ENCODE results near the gene SPATA17. TPM values are rescaled to one million over a fixed set of nuclear protein-coding genes. Genes with fewer than 3 reads are reported as not detected.

The SPATA17 gene
- polyA plus RNA-seq, 1 donor from 2014 or later: 3.1 TPM

DNA sequence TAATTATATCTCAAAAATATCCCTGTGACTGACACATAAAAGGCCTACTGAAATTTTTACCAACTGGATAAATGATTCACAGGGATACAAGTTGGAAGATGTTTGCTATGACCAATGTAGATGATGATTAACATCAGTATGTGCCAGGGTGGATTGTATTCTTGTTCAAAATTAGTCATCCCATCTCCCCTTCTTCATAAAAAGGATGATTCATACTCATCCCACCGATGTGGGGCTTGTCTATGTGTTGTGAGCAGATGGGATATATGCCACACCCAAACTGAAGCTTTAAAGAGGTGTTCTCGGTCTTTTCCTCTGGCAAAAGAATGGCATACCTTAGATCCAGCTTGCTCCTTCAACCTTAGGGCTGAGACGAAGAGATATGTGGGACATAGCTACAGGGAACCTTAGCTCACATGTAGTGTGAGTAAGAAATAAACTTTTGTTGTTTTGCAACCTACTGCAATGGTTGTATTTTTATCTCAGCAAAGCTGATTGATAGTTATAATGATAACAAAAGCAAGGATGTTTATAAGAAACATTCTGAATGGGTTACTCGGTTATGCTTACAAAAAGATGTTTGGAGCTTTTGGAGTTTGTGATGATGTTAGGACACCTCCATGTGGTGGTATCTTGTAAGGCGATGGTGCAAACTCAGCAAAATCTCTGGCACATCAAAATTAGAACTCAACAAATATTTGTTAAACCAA is 29.4 kb downstream of the SPATA17 start:
- no peaks in the 10 kb centered on the region for H3K36me3 ChIP-seq (ENCODE audit: insufficient read depth, low read length)

DNA sequence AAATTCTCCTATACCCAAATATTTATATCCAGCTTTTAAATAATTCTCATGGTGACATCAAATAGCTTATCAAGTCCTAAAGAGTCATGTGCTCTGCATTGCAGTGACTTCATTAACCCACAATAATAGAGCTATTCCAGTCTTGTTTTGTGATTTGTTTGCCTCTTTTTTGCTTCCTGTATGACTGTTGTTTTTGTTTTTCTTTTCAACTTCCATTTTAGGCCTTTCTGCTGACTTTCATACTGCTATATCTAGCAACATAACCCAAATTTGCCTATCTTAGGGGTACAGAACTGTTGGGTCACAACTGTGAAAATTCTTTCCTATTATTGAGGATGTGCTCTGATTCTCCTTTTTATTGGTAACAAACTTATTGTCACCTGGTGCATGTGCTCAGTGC is 30.3 kb downstream of the SPATA17 start:
- H3F3A ChIP-seq (ENCODE audit: insufficient read depth, low read length, poor library complexity, severe bottlenecking): no peaks in the 10 kb centered on the region

More for the DNA sequence above, 29.4 kb downstream of the SPATA17 start:
- Histone ChIP-seq H3K9me3 (ENCODE audit: low read length) (no peaks in the 10 kb centered on the region), H3K9ac (ENCODE audit: low read length) (no peak overlapping the region), H3K4me2 (ENCODE audit: low read length) (no peak overlapping the region), H3K27me3 (ENCODE audit: insufficient read depth, low read depth, low read length) (no peaks in the 10 kb centered on the region), H3K27ac (ENCODE audit: low read length) (no peak overlapping the region), H2AFZ (ENCODE audit: low read depth, low read length) (no peak overlapping the region), H4K20me1 (ENCODE audit: insufficient read depth) (no peaks in the 10 kb centered on the region), H3K79me2 (replicated peaks; ENCODE audit: insufficient read depth, low read length) (no peaks in the 10 kb centered on the region), H3K4me3 (ENCODE audit: low read length) (no peak overlapping the region), H3K9me2 (ENCODE audit: insufficient read depth, low read length) (no peaks in the 10 kb centered on the region), H3F3A (ENCODE audit: insufficient read depth, low read length, poor library complexity, severe bottlenecking) (no peaks in the 10 kb centered on the region)
- TF ChIP-seq POLR2AphosphoS5 (IDR thresholded peaks at IDR 0.05): no peak
- peak; percentile 44 for TF ChIP-seq SMC3 (conservative IDR thresholded peaks at IDR 0.05; ENCODE audit: poor library complexity)
- TF ChIP-seq RAD21 (conservative IDR thresholded peaks at IDR 0.05): peak; percentile 52
- TF ChIP-seq, protein P1, sequence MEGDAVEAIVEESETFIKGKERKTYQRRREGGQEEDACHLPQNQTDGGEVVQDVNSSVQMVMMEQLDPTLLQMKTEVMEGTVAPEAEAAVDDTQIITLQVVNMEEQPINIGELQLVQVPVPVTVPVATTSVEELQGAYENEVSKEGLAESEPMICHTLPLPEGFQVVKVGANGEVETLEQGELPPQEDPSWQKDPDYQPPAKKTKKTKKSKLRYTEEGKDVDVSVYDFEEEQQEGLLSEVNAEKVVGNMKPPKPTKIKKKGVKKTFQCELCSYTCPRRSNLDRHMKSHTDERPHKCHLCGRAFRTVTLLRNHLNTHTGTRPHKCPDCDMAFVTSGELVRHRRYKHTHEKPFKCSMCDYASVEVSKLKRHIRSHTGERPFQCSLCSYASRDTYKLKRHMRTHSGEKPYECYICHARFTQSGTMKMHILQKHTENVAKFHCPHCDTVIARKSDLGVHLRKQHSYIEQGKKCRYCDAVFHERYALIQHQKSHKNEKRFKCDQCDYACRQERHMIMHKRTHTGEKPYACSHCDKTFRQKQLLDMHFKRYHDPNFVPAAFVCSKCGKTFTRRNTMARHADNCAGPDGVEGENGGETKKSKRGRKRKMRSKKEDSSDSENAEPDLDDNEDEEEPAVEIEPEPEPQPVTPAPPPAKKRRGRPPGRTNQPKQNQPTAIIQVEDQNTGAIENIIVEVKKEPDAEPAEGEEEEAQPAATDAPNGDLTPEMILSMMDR (IDR thresholded peaks at IDR 0.05; ENCODE audit: poor library complexity, severe bottlenecking): peak; percentile 43
- no peak for TF ChIP-seq MXI1 (conservative IDR thresholded peaks at IDR 0.05; ENCODE audit: poor library complexity, severe bottlenecking)
- TF ChIP-seq EP300 (conservative IDR thresholded peaks at IDR 0.05; ENCODE audit: poor library complexity, severe bottlenecking): no peak
- no peak for TF ChIP-seq EZH2 (IDR thresholded peaks at IDR 0.05; ENCODE audit: borderline replicate concordance, insufficient read depth, low read length, poor library complexity, severe bottlenecking)
- TF ChIP-seq, protein P2, sequence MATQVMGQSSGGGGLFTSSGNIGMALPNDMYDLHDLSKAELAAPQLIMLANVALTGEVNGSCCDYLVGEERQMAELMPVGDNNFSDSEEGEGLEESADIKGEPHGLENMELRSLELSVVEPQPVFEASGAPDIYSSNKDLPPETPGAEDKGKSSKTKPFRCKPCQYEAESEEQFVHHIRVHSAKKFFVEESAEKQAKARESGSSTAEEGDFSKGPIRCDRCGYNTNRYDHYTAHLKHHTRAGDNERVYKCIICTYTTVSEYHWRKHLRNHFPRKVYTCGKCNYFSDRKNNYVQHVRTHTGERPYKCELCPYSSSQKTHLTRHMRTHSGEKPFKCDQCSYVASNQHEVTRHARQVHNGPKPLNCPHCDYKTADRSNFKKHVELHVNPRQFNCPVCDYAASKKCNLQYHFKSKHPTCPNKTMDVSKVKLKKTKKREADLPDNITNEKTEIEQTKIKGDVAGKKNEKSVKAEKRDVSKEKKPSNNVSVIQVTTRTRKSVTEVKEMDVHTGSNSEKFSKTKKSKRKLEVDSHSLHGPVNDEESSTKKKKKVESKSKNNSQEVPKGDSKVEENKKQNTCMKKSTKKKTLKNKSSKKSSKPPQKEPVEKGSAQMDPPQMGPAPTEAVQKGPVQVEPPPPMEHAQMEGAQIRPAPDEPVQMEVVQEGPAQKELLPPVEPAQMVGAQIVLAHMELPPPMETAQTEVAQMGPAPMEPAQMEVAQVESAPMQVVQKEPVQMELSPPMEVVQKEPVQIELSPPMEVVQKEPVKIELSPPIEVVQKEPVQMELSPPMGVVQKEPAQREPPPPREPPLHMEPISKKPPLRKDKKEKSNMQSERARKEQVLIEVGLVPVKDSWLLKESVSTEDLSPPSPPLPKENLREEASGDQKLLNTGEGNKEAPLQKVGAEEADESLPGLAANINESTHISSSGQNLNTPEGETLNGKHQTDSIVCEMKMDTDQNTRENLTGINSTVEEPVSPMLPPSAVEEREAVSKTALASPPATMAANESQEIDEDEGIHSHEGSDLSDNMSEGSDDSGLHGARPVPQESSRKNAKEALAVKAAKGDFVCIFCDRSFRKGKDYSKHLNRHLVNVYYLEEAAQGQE (IDR thresholded peaks at IDR 0.05; ENCODE audit: borderline replicate concordance): no peak
- TF ChIP-seq TAF1 (IDR thresholded peaks at IDR 0.05; ENCODE audit: low read depth): no peak

More for the DNA sequence above, 30.3 kb downstream of the SPATA17 start:
- H2AFZ ChIP-seq (ENCODE audit: low read depth, low read length): no peak overlapping the region
- no peaks in the 10 kb centered on the region for H3K27me3 ChIP-seq (ENCODE audit: insufficient read depth, low read depth, low read length)
- H3K9me2 ChIP-seq (ENCODE audit: insufficient read depth, low read length): no peaks in the 10 kb centered on the region
- no peak for TF ChIP-seq MXI1 (conservative IDR thresholded peaks at IDR 0.05; ENCODE audit: poor library complexity, severe bottlenecking)
- TF ChIP-seq EP300 (conservative IDR thresholded peaks at IDR 0.05; ENCODE audit: poor library complexity, severe bottlenecking): no peak
- TF ChIP-seq TAF1 (IDR thresholded peaks at IDR 0.05; ENCODE audit: low read depth): no peak
- TF ChIP-seq SMC3 (conservative IDR thresholded peaks at IDR 0.05; ENCODE audit: poor library complexity): no peak
- no peak for TF ChIP-seq EZH2 (IDR thresholded peaks at IDR 0.05; ENCODE audit: borderline replicate concordance, insufficient read depth, low read length, poor library complexity, severe bottlenecking)
- TF ChIP-seq, protein P1 (IDR thresholded peaks at IDR 0.05; ENCODE audit: poor library complexity, severe bottlenecking): no peak
- no peak for TF ChIP-seq RAD21 (conservative IDR thresholded peaks at IDR 0.05)
- TF ChIP-seq, protein P2 (IDR thresholded peaks at IDR 0.05; ENCODE audit: borderline replicate concordance): no peak
- TF ChIP-seq POLR2AphosphoS5 (IDR thresholded peaks at IDR 0.05): no peak
- no peaks in the 10 kb centered on the region for H3K36me3 ChIP-seq (ENCODE audit: insufficient read depth, low read length)
- H3K4me3 ChIP-seq (ENCODE audit: low read length): no peak overlapping the region
- H3K9me3 ChIP-seq (ENCODE audit: low read length): no peaks in the 10 kb centered on the region
- no peaks in the 10 kb centered on the region for H4K20me1 ChIP-seq (ENCODE audit: insufficient read depth)
- no peaks in the 10 kb centered on the region for H3K79me2 ChIP-seq (replicated peaks; ENCODE audit: insufficient read depth, low read length)
- H3K27ac ChIP-seq (ENCODE audit: low read length): no peak overlapping the region
- H3K4me2 ChIP-seq (ENCODE audit: low read length): no peak overlapping the region
- no peak overlapping the region for H3K9ac ChIP-seq (ENCODE audit: low read length)

All from neural cell (in vitro differentiated cells).